C4-2B (cell line): ENCODE results near the gene CHST11.

Experiments used
- ZFX ChIP-seq: fragments of 450-650 bp; IDR thresholded peaks from 2 replicates; pipeline ENCODE4 v1.6.1; 2017
- TF ChIP-seq, protein P1 (sequence below): fragments of 450-650 bp; conservative IDR thresholded peaks from 2 replicates; pipeline ENCODE4 v1.5.1; 2017; ENCODE audit warnings: mild to moderate bottlenecking

DNA sequence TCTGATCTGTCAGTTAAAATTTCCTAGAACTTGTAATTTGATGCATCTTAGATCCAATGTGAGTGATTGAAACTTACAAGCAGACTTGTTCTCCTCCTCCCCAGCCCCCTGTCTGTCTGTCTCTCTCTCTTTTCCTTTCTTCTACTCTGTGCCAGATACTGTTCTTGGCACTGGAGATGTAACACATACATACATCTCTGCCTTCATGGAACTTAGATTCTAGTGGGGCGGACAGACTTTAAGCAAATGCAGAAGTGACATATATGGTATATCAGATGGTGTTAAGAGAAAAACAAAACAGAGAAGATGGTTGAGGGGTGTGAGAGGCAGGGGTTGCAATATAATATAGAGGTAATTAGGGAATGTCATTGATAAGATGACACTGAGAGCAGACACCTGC lies 6.6 kb downstream of the CHST11 start:
- TF ChIP-seq, protein P1, sequence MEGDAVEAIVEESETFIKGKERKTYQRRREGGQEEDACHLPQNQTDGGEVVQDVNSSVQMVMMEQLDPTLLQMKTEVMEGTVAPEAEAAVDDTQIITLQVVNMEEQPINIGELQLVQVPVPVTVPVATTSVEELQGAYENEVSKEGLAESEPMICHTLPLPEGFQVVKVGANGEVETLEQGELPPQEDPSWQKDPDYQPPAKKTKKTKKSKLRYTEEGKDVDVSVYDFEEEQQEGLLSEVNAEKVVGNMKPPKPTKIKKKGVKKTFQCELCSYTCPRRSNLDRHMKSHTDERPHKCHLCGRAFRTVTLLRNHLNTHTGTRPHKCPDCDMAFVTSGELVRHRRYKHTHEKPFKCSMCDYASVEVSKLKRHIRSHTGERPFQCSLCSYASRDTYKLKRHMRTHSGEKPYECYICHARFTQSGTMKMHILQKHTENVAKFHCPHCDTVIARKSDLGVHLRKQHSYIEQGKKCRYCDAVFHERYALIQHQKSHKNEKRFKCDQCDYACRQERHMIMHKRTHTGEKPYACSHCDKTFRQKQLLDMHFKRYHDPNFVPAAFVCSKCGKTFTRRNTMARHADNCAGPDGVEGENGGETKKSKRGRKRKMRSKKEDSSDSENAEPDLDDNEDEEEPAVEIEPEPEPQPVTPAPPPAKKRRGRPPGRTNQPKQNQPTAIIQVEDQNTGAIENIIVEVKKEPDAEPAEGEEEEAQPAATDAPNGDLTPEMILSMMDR = no peak
- no peak for TF ChIP-seq ZFX
